HG02678 (cell line): ENCODE results near the gene STYXL1.

Experiments used
- ATAC-seq: cut with Tn5 transposase; IDR thresholded peaks from one replicate; pipeline ENCODE4 v1.9.1; 2021; ENCODE audit warnings: mild to moderate bottlenecking, moderate library complexity; ENCODE audit not compliant: unreplicated experiment

STYXL1 gene

DNA sequence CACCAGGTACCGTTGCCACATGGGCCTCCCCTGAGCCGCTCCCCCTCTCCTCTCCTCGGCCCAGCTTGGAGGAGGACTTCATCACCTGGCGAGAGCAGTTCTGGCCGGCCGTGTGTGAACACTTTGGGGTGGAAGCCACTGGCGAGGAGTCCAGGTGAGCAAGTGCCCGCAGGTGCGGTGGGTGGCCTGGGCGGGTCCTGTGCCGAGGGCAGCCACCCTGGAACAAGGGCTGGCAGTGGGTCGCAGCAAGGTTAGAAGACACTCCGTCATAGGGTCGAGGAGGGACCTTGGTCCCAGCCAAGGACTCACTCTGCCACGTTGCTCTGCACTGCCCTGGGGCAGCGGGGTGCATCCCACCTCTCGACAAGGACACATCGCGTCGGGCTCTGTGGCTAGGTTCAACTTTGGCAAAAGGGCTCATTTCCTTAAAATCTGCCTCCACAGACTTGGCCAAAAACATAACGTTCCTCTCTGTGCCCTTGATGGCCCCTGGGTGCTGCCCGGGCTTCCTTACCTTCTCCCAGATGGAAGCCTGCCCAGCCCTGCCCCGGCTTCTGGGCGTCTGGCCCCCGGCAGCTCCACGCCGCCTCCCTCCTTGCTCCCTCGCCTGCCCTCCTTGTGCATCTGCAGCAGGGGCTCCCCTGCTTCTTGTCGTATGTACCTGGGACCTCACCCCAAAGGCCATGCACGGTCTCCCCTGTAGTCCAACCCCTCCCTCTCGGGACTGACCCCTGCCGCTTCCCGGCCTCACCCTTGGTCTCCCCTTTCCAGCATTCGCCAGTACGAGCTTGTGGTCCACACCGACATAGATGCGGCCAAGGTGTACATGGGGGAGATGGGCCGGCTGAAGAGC lies 66.1 kb downstream of the STYXL1 start:
- no peak for ATAC-seq

DNA sequence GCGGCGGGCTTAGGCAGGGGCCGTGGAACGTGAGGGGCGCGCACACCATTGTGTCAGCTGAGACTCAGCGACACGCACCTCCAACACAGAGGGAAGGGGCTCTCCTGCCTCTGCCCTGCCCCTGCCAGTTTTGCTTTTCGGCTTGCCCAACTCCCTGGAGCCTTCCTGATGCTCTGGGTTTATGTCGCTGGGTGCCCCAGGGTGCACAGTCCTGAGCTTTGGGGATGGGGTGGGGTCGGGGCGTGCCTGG lies 66.7 kb downstream of the STYXL1 start:
- ATAC-seq = no peak

DNA sequence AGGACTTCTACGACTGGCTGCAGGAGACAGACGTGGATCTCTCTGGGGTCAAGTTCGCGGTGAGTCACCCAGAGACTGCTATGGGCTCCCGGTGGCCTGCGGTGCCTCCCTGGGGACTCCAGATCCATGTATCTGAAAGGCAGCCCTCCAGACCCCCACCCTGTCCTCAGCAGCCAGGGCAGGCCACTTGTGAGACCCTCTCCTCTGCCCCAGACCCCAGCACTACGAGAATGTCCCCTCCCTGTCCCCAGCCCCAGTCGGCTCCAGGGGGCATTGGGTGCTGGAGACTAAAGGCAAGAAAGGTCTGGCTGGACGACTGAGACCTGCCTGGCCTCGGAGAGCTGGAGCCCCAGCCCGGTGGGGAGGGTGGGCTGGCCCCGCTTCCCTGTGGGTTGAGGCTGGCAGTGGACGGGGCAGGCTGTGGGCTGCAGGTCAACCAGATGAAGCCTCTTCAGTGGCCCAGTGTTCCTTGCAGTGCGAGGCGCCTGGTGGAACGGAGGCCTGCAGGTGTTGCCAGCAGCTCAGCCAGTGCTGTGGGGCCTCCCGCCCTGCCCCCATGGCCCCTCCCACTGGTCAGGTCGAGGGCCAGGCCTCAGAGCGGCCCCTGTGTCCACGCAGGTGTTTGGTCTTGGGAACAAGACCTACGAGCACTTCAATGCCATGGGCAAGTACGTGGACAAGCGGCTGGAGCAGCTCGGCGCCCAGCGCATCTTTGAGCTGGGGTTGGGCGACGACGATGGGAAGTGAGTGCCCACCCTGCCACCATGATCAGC lies 67.2 kb downstream of the STYXL1 start:
- no peak for ATAC-seq

DNA sequence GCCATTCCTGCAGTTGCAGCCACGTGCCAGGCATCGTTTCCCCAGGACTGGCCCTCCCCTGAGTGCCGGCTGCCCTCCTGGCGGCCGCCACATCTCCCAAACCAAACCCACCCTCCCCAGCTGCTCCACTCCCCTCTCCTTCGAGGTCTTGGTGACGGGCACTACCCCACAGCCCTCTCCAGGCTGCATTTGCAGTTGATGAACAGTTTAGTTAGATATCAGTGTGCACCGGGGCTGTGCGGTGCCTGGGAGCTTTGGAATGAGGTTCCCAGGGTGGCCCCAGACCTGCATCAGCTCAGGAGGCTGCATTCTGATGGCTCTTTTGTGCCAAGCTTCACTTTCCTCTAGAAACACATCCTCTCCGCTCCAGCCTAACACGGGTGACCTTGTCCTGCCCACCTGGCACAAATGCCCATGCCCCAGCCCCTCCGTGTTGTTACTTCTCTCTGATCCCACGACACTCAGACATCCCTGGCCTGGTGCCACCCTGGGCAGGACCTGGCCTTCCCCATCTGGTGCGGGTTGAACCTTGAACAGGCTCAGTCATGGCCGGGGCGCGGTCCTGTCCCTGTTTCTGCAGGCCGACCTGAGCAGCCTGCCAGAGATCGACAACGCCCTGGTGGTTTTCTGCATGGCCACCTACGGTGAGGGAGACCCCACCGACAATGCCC lies 67.9 kb downstream of the STYXL1 start:
- ATAC-seq = no peak

DNA sequence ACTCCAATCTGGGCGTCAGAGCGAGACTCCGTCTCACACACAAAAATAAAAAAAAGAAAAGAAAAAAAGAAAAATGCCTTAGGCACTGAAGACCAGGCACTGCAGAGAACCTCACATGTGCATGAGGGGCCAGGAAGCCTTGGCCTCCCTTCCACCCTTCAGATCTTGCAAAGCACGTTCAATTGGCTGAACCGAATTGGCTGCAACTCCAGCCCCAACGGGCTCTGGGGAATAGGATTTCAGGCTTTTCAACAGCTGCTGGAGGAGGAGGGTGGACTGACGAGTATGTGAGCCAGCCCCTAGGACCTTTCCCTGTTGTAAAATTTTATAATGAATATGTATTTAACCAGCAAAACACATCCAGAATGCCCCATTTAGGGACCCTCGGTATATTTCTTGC lies 70.1 kb downstream of the STYXL1 start:
- ATAC-seq = no peak

DNA sequence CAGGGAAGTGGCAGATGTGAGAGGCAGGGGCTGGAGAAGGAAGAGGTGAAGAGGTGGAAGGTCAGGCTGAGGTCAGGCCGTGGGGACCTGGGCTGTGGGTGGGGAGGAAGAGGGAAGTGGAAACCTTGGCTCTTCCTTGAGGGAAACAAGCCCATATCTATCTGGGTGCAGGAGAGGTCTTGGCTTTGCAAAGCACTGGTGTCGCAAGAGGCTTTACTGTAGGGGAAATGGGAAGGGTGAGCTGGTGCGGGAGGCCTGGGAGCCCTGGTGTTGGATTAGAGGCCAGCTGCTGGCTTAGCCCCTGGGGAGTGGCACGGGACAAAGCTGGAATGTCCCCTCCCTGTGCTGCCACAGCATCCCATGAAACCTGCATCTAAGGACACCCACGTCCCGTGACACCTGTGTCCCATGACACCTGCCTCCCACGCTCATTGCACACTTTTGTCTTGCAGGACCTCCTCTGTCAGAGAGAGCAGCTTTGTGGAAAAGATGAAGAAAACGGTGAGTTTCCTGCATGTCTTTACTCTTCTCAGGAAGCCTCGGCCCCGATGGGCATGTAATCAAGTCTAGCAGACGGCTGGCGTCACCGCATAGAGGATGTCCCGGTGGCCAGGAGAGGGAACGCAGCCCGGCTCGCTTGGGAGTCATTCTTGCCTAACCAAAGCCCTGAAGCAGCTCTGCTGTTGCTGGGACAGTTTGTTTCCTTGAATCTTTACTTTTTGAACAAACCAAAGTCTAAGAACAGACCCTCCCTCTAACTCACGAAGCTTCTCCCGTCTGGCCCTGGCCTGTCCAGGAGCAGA lies 75.6 kb downstream of the STYXL1 start:
- no peak for ATAC-seq

DNA sequence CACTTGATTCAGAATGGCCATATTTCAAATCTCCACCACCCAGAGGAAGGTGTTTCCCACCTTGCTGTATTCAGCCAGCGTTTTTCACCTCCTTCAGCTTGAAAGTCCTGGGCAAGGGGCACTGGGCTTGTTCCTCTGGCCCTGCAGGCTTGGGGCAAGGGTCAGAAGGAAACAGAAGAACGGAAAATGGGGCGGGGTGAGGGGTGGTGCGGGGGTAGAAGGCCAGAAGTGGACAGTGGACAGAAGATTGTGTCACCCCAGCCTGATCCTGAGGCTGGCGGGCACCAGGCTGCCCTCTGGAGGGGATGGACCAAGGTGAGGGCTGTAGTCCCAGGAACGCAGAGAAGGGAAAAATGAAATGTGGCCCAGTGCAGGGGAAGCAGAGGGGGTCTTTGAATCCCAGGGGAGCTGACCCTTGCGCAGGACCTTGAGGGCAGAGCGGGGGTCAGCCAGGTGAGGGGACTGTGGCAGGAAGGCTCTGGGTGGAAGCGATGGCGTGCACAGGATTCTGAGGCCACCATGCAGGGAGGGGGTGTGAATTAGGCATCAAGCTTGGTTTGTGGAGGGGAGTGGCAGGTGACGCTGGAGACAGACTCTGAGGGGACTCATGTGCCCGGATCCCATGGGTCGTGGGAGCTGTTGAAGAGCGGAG lies 76.4 kb downstream of the STYXL1 start:
- no peak for ATAC-seq

DNA sequence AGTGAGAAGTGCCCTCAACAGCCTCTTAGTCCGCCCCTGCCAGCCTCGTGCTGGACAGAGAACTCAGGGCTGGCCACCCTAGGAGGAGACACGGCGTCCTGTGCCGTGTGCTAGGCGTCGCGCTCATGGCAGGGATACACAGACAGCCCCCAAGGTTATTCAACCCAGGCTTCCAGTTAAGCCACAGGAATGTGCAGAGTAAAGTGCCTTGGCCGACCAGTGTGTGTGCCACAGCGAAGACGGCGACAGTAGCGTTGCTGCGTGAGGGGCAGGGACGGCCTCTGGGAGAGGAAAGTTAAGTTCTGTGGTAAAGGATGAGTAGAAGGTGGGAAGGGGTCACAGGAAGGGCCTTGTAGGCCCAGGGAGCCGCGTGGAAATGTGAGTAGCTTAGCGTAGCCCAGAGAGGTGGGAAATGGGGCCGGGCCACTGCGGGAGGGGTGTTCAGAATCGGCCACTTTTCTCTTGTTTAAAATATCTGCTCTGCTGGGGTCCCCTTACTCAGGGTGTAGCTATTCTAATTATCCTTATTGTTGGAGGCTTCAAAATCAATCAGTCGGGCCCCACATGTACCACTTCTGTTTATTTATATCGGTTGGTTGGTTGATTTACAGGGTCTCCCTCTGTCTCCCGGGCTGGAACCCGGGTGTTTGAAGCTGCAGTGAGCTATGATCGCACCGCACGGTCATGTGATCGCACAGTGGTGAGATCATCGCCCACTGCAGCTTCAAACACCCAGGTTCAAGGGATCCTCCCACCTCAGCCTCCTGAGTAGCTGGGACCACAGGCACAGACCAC lies 77.9 kb downstream of the STYXL1 start:
- no peak for ATAC-seq

DNA sequence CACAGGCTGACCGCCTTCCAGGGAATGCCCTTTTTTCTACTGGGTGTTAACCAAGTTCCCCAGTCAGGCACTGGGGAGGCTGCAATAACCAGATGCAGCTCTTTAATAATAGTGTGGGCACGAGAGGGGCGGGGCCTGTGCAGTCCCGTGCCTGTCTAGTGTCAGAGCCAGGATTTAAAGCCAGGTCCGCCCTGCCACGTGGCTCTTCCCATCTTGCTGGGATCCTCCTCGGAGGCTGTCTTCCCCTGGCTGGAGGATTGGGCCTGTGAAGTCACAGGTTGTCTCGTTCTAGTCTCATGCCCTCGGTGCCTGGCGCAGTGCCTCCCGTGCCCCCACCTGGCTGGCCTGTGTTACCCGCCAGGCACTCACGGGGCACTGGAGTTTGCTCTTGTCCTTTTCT lies 78.6 kb downstream of the STYXL1 start:
- ATAC-seq = no peak

DNA sequence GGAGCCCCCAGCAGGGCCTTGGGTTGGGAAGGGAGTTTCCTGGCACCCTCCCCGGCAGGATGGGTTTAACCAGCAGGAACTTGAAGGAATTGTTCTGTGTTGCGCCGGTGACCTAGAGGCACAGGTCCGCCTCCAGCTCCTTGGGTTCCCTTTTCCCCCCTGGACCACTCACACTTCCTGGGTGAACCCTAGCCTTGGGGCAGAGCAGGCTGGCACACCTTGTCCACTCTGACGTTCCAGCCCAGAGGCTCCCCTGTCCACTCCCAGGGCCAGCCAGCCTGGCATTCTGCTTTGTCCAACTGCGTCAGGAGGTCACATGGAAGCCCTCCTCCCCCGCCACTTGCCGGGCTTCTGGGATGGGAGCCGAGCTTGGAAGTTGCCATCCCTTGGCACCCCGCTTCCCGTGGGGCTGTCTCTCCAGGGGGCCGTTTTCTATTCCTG lies 79.2 kb downstream of the STYXL1 start:
- no peak for ATAC-seq

DNA sequence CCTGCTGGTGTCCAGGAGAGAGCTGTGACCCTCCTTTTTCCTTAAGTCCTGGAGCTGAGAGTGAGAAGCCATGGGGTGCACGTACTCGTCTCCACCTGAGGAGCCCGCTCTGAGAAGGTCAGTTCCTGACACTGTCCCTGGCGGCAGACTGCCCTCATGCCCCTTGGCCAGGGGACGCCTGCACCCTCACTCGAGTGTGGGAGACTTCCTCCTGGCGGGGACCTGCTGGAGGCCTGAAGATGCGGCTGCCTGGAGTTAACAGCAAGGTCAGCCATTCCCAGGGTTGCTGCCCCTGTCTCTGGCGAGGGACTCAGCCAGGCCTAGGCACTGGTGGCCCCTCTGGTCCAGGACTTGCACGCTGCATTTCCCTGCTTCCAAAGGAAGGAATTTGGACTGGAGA lies 79.8 kb downstream of the STYXL1 start:
- ATAC-seq = no peak

DNA sequence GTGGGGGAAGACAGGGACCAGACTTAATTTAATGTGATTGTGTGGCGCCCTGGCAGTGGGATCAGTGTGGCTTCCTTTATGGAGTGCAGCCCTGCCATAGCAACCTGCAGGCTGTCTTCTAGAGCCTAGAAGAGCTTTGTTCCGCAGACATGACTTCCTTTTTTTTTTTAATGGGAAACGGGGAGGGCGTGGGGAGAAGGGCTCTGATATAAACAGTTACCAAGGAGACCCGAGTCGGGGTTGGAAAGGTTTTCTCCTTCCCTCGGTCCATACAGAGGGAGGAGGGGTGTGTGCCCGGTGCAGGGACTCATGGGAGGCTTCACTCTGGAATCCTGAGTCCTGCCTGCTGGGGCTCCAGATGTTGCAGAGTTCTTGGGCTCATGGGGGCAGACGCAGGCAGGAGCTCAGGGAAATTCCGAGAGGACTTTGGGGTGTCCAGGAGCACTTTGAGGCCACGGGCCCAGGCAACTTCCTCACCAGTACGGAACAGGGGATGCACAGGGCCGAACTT lies 80.3 kb downstream of the STYXL1 start:
- ATAC-seq = no peak

DNA sequence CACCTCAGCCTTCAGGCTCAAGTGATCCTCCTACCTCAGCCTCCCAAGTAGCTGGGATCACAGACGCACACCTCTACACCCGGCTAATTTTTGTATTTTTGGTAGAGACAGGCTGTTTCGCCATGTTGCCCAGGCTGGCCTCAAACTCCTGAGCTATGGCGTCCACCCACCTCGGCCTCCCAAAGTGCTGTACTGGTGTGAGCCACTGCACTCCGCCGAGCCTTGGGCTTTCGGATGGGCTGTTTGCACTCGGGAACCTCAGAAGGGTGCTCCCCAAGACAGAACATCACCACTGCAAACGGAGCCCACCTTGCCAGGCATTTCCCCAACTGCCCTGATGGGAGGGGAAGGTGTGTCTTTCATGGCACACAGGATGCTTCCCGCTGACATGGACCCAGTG lies 80.7 kb downstream of the STYXL1 start:
- ATAC-seq = no peak

DNA sequence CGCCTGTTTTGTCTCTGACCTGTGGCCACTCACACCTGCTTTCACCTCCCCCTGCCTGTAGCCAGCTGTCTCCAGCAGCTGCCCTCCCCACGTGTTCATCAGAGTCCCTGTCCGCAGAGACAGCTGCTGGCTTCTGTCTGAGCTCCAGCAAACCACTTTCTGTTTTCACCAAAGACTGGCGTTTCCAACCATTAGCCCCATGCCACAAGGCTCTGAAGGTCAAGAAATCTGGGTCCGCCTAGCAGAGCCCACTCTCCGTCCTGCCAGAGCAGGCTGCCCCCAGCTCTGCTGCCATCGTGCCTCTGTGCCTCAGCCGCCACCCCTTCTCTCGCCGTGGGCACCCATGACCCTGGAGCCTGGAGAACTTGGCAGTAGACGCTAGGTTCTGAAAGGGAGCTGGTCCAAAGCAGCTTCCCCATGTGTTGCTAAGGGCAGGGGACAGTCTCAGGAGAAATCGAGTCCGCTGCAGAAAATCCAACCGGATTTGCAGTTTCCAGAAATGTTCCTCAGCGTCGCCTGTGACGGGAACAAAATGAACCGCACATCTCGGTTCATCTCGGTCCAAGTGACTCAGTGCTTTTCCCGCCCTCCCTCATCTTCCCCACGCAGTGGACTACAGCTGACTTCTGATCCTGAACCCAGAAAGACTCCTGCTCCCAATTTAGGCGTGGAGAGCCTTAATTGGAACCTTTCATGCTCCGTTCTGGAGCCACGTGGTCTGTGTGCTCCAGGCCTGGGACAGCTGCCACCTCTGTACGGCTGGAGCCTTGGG lies 81.4 kb downstream of the STYXL1 start:
- ATAC-seq = peak; percentile 34

DNA sequence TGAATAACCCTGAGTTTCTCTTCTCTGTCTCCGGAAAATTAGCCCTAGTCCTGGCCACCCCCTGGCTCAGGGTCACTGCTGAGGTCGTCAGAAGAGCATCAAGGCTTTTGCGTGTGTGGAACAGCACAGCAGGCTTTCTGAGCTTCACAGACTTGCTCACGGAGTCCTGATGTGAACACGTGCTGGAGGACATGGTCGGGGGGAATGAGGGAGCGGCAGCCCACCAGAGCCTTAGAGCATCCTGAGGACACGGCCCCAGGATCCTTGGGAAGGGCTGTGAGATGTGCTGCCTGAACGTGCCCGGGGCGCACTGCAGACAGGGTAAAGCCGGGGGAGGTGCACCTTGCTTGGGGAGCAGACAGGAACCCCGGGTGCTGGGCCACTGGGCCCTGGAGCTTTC lies 82.2 kb downstream of the STYXL1 start:
- no peak for ATAC-seq

DNA sequence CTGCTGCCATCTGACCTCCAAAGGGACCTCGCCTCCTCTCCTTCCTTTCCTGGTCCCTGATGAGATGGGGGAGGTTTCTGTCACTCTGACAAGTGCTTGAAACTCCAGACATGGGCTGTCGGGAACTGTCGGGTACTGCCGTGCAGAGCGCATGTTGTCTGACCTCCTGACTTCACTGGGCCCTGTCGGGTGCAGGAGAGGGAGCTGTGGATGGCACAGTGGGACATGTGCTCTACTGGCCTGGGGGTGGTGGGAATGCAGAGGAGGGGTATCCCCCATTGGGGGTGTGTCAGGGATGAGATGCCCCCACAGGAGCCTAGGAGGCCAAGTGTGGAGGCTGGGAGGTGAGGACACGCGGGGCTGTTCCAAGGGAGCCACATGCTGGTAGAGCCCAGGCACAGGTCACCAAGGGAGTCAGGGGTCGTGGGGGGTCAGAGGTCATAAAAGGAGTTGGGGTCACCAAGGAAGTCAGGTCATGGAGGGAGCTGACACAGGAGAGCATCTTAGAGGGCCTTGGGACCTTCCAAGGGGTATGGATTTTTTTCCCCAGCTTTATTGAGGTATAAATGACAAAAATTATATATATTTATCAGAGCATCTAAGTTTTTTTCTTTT lies 84.3 kb downstream of the STYXL1 start:
- ATAC-seq = no peak

DNA sequence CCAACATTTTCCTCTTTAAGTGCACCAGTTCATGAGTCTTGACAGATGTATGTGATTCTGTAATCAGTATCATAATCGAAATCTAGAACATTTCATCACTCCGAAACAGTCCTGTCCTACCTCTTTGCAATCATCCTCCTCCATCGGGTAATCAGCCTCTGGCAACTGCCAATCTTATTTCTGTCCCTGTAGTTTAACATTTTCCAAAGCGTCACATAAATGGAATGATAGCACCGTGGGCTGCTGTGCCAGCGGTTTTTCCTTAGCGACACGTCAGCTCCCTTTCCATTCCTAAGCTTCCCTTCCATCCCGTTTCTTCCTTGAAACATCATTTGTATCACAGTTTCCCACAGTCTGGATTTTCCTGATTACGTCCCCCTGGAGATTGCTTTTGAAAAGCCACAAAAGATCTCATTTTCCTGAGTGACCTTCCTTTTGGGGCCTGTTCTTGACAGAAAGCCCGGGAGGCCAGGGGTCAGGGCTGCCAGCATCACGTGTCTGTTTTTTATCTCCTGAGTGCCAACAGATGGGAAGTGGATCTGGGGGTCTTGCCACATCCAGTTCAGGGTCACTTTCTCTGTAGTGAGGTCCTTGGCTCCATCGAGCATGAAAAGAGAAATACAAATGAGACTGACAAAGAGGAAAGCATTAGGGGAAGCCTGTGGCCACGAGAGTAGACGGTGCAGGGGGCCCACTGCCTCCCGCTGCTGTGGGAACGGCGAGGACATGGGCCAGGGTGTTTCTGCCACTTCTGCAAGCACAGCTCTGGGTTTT lies 85.0 kb downstream of the STYXL1 start:
- no peak for ATAC-seq

DNA sequence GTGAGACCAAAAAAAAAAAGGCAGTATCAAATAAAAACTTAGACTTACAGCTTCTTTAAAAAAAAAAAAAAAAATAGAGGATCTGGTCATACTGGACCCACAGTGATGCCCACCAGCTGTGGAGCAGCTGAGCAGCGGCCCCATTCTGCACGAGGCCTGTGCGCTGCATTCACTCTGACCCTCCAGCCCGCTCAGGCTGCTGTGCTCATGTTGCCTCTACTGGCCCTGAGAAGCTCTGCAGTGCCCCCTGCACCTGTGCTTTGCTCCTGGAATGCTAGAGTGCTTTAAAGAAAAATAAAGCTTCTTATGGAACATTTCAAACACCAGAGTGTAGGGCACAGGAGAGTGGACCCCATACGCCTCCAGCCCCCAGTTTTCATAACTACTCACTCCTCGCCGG lies 86.6 kb downstream of the STYXL1 start:
- ATAC-seq = no peak
